ENCODE data around the gene XPC.

The XPC gene

DNA sequence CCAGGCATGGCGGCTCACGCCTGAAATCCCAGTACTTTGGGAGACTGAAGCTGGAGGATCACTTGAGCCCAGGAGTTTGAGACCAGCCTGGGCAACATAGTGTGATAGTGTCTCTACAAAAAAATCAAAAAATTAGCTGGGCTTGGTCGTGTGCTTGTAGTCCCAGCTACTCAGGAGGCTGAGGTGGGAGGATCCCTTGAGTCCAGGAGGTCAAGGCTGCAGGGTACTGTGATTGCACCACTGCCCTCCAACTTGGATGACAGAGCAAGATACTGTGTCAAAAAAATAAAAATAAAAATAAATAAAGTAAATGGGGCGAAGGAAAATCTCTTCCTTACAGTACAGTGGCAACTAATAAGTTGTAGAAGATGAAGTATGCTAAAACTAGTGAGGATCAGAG, 29.8 kb upstream of the XPC start:
- no peak for DNase-seq (ENCODE audit: low spot score)

GRCh38 chr3:14206548-14207177, 28.3 kb upstream of the XPC start:
- no peak for DNase-seq (ENCODE audit: low spot score)

GRCh38 chr3:14204515-14205284, 26.3 kb upstream of the XPC start:
- no peak for DNase-seq (ENCODE audit: low spot score)

GRCh38 chr3:14203521-14204079, 25.2 kb upstream of the XPC start:
- DNase-seq (ENCODE audit: low spot score): peak; percentile 67

DNA sequence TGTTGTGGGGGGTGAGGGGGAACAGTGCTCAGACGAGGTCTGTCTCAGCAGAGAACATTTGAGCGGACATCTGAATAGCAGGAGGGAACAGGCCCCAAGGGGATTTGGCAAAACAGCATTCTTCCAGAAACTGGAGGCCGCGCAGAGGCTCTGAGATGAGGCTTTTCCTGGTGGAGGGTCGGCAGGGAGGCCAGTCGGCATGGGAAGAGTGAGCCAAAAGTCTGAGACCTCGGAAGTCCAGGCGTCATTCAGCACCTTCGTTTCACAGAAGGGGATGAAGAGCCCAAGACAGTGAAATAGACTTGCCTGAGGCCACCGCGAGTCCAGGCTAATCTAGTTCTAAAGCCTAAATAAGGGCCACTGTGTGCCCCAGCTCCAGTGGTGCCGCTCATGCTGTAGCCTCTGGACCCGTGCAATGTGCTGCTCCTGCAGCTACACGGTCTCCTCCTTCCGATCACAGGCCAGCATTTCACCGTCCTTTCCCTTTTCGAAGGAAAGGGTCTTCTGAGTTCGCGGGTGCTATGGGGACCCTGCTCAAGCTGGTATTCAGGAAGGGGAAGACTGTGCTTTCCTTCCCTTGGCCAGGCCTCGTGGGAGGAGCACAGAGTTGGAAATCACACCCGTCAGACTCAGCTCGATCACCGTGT, 24.6 kb upstream of the XPC start:
- no peak for DNase-seq (ENCODE audit: low spot score)

GRCh38 chr3:14201940-14202684, 23.7 kb upstream of the XPC start:
- DNase-seq (ENCODE audit: low spot score): no peak

GRCh38 chr3:14200841-14201240, 22.4 kb upstream of the XPC start:
- no peak for DNase-seq (ENCODE audit: low spot score)

DNA sequence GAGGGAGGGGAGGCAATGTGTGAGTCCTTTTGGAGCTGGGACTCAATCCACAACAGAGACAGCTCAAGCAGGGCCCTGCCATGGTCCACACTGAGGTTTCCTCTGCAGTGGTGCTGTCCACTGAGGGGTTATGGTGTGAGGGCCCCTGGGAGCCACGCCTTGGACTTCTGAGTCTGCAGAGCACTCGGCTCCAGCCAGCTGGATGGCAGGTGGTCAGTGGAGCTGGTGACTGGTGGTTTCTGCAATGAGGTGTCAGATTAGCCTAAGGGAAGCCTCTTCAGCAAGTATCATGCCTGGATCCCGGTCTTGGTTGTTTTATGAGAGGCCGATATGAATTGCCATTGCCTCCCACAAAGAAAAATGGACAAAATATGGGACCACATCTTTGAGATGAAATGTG, 21.9 kb upstream of the XPC start:
- DNase-seq (ENCODE audit: low spot score): no peak

DNA sequence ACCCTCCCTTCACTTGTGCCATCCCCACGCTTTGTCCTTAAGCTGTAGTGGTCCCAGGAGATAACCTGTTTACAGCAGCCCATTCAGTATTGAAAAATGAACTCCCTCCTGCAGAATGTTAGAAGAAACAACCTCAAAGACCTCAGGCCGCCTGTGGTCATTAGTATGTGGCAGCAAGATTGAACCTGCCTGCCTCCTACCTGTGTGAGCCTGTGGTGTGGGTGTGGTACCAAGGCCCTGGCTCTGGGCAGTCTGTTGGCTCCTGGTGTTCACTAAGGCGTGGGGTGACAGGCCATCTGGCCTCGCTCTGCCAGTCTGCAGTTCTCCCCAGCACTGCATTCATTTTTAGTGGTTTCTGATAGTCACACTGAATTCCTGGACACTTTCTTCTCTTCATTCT, 21.2 kb upstream of the XPC start:
- DNase-seq (ENCODE audit: low spot score): no peak

- DNase-seq (ENCODE audit: low spot score): no peak
These were observed 16.5 kb upstream of the XPC start for GRCh38 chr3:14194865-14195264.

- DNase-seq (ENCODE audit: low spot score): no peak
These were observed 9.8 kb upstream of the XPC start for GRCh38 chr3:14188041-14188754.

DNA sequence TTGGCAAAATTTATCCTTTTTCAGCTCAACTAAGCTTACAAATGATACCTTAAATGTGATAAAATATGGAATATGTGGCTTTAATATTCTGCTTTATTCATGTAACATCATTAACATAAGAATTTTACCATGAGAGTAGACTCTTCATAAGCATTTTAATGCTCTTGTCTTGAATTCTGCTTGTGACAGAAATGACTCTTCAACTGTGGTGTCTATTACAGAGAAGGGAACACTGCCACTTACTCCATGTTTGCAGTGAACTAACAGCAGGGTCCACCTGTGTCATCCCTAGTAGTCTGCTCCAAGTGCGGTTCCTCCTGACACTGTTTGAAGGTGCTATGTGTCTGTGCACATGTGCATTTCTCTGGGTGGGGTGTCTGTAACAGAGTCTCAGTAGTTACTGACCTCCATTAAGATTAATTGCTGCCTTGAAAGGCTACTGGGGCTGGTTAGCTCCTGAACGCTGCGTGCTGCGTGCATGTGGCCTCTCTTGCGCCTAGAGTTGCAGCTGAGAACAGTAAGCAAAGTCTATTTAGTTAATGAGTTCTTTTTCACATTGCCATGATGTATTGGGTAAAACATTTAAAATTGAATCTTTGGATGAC, 8.6 kb upstream of the XPC start:
- DNase-seq (ENCODE audit: low spot score): no peak

GRCh38 chr3:14183015-14183577, 4.7 kb upstream of the XPC start:
- DNase-seq (ENCODE audit: low spot score): no peak

DNA sequence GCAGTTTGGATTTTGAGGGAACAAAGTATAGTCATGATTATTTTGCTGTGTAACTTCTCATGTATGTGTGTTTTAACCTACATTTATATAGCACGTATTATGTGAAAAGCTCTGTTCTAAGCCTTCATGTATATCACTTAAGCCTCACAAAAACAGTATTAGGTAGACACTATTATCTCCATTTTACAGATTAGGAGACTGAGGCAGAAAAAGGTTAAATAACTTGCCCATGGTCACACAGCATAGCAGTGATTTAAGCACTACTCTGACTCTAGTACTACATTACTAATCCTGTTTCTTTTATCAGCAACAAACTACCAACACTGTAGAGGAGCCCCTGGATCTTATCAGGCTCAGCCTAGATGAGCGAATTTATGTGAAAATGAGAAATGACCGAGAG, 2.9 kb upstream of the XPC start:
- DNase-seq (ENCODE audit: low spot score): no peak

GRCh38 chr3:14179795-14180194, 1.4 kb upstream of the XPC start:
- DNase-seq (ENCODE audit: low spot score): no peak

DNA sequence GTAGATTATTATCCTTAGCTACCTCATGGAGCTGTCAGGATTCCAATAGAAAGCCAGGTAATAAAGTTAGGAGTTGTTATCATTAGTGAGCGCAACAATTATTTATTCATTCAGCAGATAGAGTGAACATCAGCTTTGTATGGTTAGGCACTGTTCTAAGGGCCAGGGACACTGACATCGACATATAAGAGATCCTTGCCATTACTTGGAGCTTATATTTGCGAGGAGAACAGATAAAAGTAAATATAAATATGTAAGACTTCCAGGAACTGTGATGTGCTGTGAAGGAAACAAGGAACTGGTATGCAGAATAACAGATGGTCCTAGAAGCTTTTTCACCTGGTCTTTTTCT, 689 bp upstream of the XPC start:
- no peak for DNase-seq (ENCODE audit: low spot score)

- DNase-seq (ENCODE audit: low spot score): peak; percentile 28
These were observed 688 bp downstream of the XPC start for GRCh38 chr3:14177580-14178246.

DNA sequence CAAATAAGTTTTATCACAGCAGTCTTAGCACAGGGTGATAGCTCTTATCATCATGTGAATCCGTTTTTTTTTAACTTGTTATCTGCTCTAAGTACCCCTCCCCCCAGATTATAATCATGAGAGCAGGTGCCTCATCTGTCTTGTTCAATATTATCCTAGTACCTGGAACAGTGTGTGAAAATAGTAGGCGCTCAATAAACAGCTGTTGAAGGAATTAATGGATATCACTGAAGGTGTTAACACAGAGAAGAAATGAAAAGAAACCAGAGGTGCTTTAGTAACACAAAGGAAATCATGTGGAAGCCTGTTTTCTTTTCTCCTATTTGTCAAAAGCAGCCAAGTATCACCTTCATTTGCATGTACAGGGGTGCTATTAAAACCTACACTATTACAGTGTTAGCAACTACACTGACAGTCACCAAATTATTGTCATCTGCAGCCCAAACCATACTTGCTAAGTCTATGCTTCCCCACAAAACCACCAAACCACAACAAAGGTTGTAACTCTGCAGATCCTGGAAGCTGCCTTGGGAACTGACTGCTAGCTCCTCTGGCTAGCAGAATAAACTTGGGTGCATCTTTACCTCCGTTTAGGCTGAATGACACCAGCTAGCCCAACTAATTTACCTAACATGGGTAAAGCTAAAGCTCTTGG, 2.9 kb downstream of the XPC start:
- DNase-seq (ENCODE audit: low spot score): no peak

DNA sequence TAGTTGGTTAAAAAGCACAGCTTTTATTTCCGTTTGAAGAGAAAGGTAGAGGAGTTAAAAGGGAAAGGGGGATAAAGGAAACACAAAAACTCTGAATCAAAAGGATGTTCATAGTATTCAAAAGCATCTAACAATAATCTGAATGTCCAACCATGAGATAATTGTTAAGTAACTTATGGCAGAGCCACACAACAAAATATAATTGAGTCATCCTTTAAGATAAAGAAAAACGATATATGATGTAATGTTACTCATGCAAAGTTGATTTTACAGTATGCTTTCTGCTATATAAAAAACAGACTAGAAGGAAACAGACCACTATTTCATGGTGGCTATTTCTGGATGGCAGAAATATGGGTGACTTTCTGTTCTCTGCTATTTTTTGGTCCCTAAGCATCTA, 3.9 kb downstream of the XPC start:
- no peak for DNase-seq (ENCODE audit: low spot score)

GRCh38 chr3:14172496-14172895, 5.9 kb downstream of the XPC start:
- DNase-seq (ENCODE audit: low spot score): no peak
